ENCODE measurements around the gene ESYT3.
"Not testable (repeated sequence)": the region's sequence is repeated elsewhere in the genome, so short reads cannot be mapped to it uniquely, and the experiment has no call there.

Gene ESYT3

GRCh38 chr3:138426211-138426610 is 8.2 kb upstream of the ESYT3 start:
- Mint-ChIP-seq H3K4me3 (no peak overlapping the region), H3K4me1 (ENCODE audit: low read depth) (peaks cover 2% of the 10 kb centered on the region), H3K27me3 (ENCODE audit: low read depth) (peaks cover 20% of the 10 kb centered on the region), H3K9me3 (no peaks in the 10 kb centered on the region), H3K36me3 (ENCODE audit: low read depth) (no peaks in the 10 kb centered on the region), H3K27ac (no peak overlapping the region)
- DNase-seq (ENCODE audit: low spot score), result no peak

GRCh38 chr3:138426754-138427153 is 7.7 kb upstream of the ESYT3 start:
- H3K4me3 Mint-ChIP-seq; H3K36me3 Mint-ChIP-seq (ENCODE audit: low read depth); H3K4me1 Mint-ChIP-seq (ENCODE audit: low read depth); DNase-seq (ENCODE audit: low spot score); H3K9me3 Mint-ChIP-seq; H3K27ac Mint-ChIP-seq: not testable (repeated sequence)
- peaks cover 21% of the 10 kb centered on the region for H3K27me3 Mint-ChIP-seq (ENCODE audit: low read depth)

GRCh38 chr3:138429665-138430064 is 4.8 kb upstream of the ESYT3 start:
- Mint-ChIP-seq H3K27ac (no peak overlapping the region), H3K4me3 (no peak overlapping the region), H3K27me3 (ENCODE audit: low read depth) (peaks cover 41% of the 10 kb centered on the region), H3K9me3 (no peaks in the 10 kb centered on the region), H3K36me3 (ENCODE audit: low read depth) (no peaks in the 10 kb centered on the region), H3K4me1 (ENCODE audit: low read depth) (peaks cover 9% of the 10 kb centered on the region)
- no peak for DNase-seq (ENCODE audit: low spot score)

- Mint-ChIP-seq H3K27me3 (ENCODE audit: low read depth) (peaks cover 65% of the 10 kb centered on the region), H3K9me3 (no peaks in the 10 kb centered on the region), H3K4me3 (no peak overlapping the region), H3K27ac (no peak overlapping the region), H3K36me3 (ENCODE audit: low read depth) (no peaks in the 10 kb centered on the region), H3K4me1 (ENCODE audit: low read depth) (peaks cover 7% of the 10 kb centered on the region)
- DNase-seq (ENCODE audit: low spot score), result no peak
Measured at GRCh38 chr3:138432576-138433240, 1.7 kb upstream of the ESYT3 start.

GRCh38 chr3:138433892-138434275 is 532 bp upstream of the ESYT3 start:
- peaks cover 67% of the 10 kb centered on the region for H3K27me3 Mint-ChIP-seq (ENCODE audit: low read depth)
- H3K27ac Mint-ChIP-seq, result no peak overlapping the region
- H3K9me3 Mint-ChIP-seq, result no peaks in the 10 kb centered on the region
- DNase-seq (ENCODE audit: low spot score), result no peak
- H3K36me3 Mint-ChIP-seq (ENCODE audit: low read depth), result no peaks in the 10 kb centered on the region
- peak overlapping the region; percentile 82 for H3K4me3 Mint-ChIP-seq
- H3K4me1 Mint-ChIP-seq (ENCODE audit: low read depth), result peaks cover 7% of the 10 kb centered on the region

- Mint-ChIP-seq H3K27ac (no peak overlapping the region), H3K4me3 (peak overlapping the region; percentile 66), H3K9me3 (no peaks in the 10 kb centered on the region), H3K27me3 (ENCODE audit: low read depth) (peaks cover 60% of the 10 kb centered on the region), H3K4me1 (ENCODE audit: low read depth) (peaks cover 7% of the 10 kb centered on the region), H3K36me3 (ENCODE audit: low read depth) (no peaks in the 10 kb centered on the region)
- no peak for DNase-seq (ENCODE audit: low spot score)
Measured at GRCh38 chr3:138434875-138435772, 708 bp downstream of the ESYT3 start.

GRCh38 chr3:138435840-138436239 is 1.4 kb downstream of the ESYT3 start:
- no peak overlapping the region for H3K27ac Mint-ChIP-seq
- no peaks in the 10 kb centered on the region for H3K36me3 Mint-ChIP-seq (ENCODE audit: low read depth)
- peaks cover 58% of the 10 kb centered on the region for H3K27me3 Mint-ChIP-seq (ENCODE audit: low read depth)
- peak overlapping the region; percentile 39 for H3K4me3 Mint-ChIP-seq
- peaks cover 7% of the 10 kb centered on the region for H3K4me1 Mint-ChIP-seq (ENCODE audit: low read depth)
- no peak for DNase-seq (ENCODE audit: low spot score)
- H3K9me3 Mint-ChIP-seq, result no peaks in the 10 kb centered on the region

GRCh38 chr3:138437281-138437680 is 2.9 kb downstream of the ESYT3 start:
- no peak overlapping the region for H3K27ac Mint-ChIP-seq
- no peak for DNase-seq (ENCODE audit: low spot score)
- H3K4me3 Mint-ChIP-seq, result no peak overlapping the region
- H3K4me1 Mint-ChIP-seq (ENCODE audit: low read depth), result peaks cover 7% of the 10 kb centered on the region
- no peaks in the 10 kb centered on the region for H3K36me3 Mint-ChIP-seq (ENCODE audit: low read depth)
- H3K27me3 Mint-ChIP-seq (ENCODE audit: low read depth), result peaks cover 55% of the 10 kb centered on the region
- H3K9me3 Mint-ChIP-seq, result no peaks in the 10 kb centered on the region

- Mint-ChIP-seq H3K4me3 (no peak overlapping the region), H3K27ac (no peak overlapping the region), H3K9me3 (no peaks in the 10 kb centered on the region), H3K27me3 (ENCODE audit: low read depth) (peaks cover 41% of the 10 kb centered on the region), H3K4me1 (ENCODE audit: low read depth) (peaks cover 1% of the 10 kb centered on the region), H3K36me3 (ENCODE audit: low read depth) (no peaks in the 10 kb centered on the region)
- DNase-seq (ENCODE audit: low spot score), result no peak
Measured at GRCh38 chr3:138438896-138439295, 4.5 kb downstream of the ESYT3 start.

- no peaks in the 10 kb centered on the region for H3K4me1 Mint-ChIP-seq (ENCODE audit: low read depth)
- H3K9me3 Mint-ChIP-seq, result no peaks in the 10 kb centered on the region
- H3K4me3 Mint-ChIP-seq, result no peak overlapping the region
- H3K36me3 Mint-ChIP-seq (ENCODE audit: low read depth), result no peaks in the 10 kb centered on the region
- no peak overlapping the region for H3K27ac Mint-ChIP-seq
- H3K27me3 Mint-ChIP-seq (ENCODE audit: low read depth), result peaks cover 34% of the 10 kb centered on the region
- DNase-seq (ENCODE audit: low spot score), result no peak
Measured at GRCh38 chr3:138439646-138440045, 5.2 kb downstream of the ESYT3 start.

- no peak for DNase-seq (ENCODE audit: low spot score)
- Mint-ChIP-seq H3K27ac (no peak overlapping the region), H3K27me3 (ENCODE audit: low read depth) (peaks cover 34% of the 10 kb centered on the region), H3K4me3 (no peak overlapping the region), H3K4me1 (ENCODE audit: low read depth) (no peaks in the 10 kb centered on the region), H3K9me3 (no peaks in the 10 kb centered on the region), H3K36me3 (ENCODE audit: low read depth) (no peaks in the 10 kb centered on the region)
Measured at GRCh38 chr3:138440121-138440521, 5.7 kb downstream of the ESYT3 start.

GRCh38 chr3:138440596-138440995 is 6.2 kb downstream of the ESYT3 start:
- Mint-ChIP-seq H3K4me3 (no peak overlapping the region), H3K4me1 (ENCODE audit: low read depth) (no peaks in the 10 kb centered on the region), H3K9me3 (no peaks in the 10 kb centered on the region), H3K27ac (no peak overlapping the region), H3K27me3 (ENCODE audit: low read depth) (peaks cover 31% of the 10 kb centered on the region), H3K36me3 (ENCODE audit: low read depth) (no peaks in the 10 kb centered on the region)
- no peak for DNase-seq (ENCODE audit: low spot score)

- no peak overlapping the region for H3K4me3 Mint-ChIP-seq
- H3K4me1 Mint-ChIP-seq (ENCODE audit: low read depth), result no peaks in the 10 kb centered on the region
- H3K9me3 Mint-ChIP-seq, result no peaks in the 10 kb centered on the region
- H3K27me3 Mint-ChIP-seq (ENCODE audit: low read depth), result peaks cover 28% of the 10 kb centered on the region
- no peaks in the 10 kb centered on the region for H3K36me3 Mint-ChIP-seq (ENCODE audit: low read depth)
- H3K27ac Mint-ChIP-seq, result no peak overlapping the region
- DNase-seq (ENCODE audit: low spot score), result no peak
Measured at GRCh38 chr3:138441256-138441655, 6.8 kb downstream of the ESYT3 start.

GRCh38 chr3:138441742-138442141 is 7.3 kb downstream of the ESYT3 start:
- DNase-seq (ENCODE audit: low spot score), result no peak
- Mint-ChIP-seq H3K4me3 (no peak overlapping the region), H3K27me3 (ENCODE audit: low read depth) (peaks cover 25% of the 10 kb centered on the region), H3K27ac (no peak overlapping the region), H3K36me3 (ENCODE audit: low read depth) (no peaks in the 10 kb centered on the region), H3K9me3 (no peaks in the 10 kb centered on the region), H3K4me1 (ENCODE audit: low read depth) (no peaks in the 10 kb centered on the region)
